ENCODE measurements around the gene KRT6A.

GRCh38 chr12:52455821-52456220, 37.2 kb downstream of the KRT6A start:
- no peak for TF ChIP-seq CTCF (IDR thresholded peaks at IDR 0.05)
- TF ChIP-seq POLR2A (IDR thresholded peaks at IDR 0.05): no peak
